Activated CD4-positive, alpha-beta memory T cell treated with anti-CD3 and anti-CD28 coated beads, Interleukin-2, amount 10 ng/mL, durations not matched to agents 7 days and 5 days (primary cell): Measurements from ENCODE around the gene TRIM13. TPM values are rescaled to one million over a fixed set of nuclear protein-coding genes. Genes with fewer than 3 reads are reported as not detected.
A peak's percentile ranks its signal among the peaks of the same experiment; 100 is the strongest.
"Not testable (repeated sequence)": the region's sequence is repeated elsewhere in the genome, so short reads cannot be mapped to it uniquely, and the experiment has no call there.

Source experiments
- CTCF ChIA-PET: fragments of 350-600 bp; sonication (Branson Sonifier 250); formaldehyde crosslinking; loops from one replicate; lab custom pipeline; 2021; ENCODE audit warnings: antibody characterized with exemption, inconsistent platforms; lab: Charles Lee
- POLR2A ChIA-PET: fragments of 350-600 bp; sonication (Branson Sonifier 250); formaldehyde crosslinking; loops from one replicate; lab custom pipeline; 2021; ENCODE audit warnings: antibody characterized with exemption; lab: Charles Lee
- DNase-seq: peaks from one replicate; pipeline ENCODE4 v3.0.0-alpha.2; 2020
- H3K27ac Mint-ChIP-seq: one replicate; pipeline ENCODE4 v1.8.0; 2021; ENCODE audit warnings: mild to moderate bottlenecking, mixed read lengths
- H3K27me3 Mint-ChIP-seq: one replicate; pipeline ENCODE4 v1.8.0; 2021; ENCODE audit warnings: mixed read lengths
- H3K36me3 Mint-ChIP-seq: one replicate; pipeline ENCODE4 v1.8.0; 2021; ENCODE audit warnings: low read depth, mixed read lengths
- H3K4me1 Mint-ChIP-seq: one replicate; pipeline ENCODE4 v1.8.0; 2021; ENCODE audit warnings: mixed read lengths
- H3K4me3 Mint-ChIP-seq: one replicate; pipeline ENCODE4 v1.8.0; 2021; ENCODE audit warnings: mild to moderate bottlenecking, mixed read lengths
- H3K9me3 Mint-ChIP-seq: one replicate; pipeline ENCODE4 v1.8.0; 2021; ENCODE audit warnings: mixed read lengths
- total RNA-seq, 2 experiments: library from RNA; stranded (reverse); gene quantifications; one replicate each; pipeline ENCODE4 v1.2.3, GENCODE V29; 2021

TRIM13 gene
- total RNA-seq, 2 experiments from 2014 or later: 13.2 to 17.4 TPM

DNA sequence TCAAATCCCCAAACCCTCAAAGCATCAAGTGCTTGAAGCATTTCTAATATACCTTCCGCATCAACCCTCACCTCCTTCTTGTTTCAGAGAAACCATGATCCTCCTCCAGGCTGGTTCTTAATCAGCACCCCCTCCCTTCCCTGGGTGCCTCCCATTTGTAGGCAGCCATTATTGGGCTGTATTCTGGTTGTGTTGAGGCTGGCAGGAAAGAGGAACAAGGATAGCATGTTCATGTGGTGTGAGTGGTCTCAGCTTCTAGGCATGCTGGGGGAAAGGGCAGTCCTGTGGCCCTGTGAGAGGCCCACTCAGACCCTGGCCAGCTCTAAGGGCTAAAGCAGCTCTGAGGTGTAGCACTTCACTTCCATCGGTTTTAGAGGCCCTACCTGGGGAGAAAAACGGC lies 18.9 kb upstream of the TRIM13 start:
- ChIA-PET POLR2A (interaction anchor here (0.7 to 2.7 kb wide), 2 partner anchors 151 to 934 kb away, joined by 3 to 7 read pairs; no protein-coding TSS in a partner anchor), CTCF (interaction anchor here (0.7 to 2.6 kb wide), 5 partner anchors 11 to 934 kb away, joined by 3 to 11 read pairs (median 4); no protein-coding TSS in a partner anchor)
- no peak for DNase-seq
- H3K27me3 Mint-ChIP-seq: no peaks in the 10 kb centered on the region
- no peak overlapping the region for H3K27ac Mint-ChIP-seq
- no peak overlapping the region for H3K4me3 Mint-ChIP-seq
- H3K9me3 Mint-ChIP-seq: no peaks in the 10 kb centered on the region
- H3K4me1 Mint-ChIP-seq: peaks cover 2% of the 10 kb centered on the region
- peaks cover 11% of the 10 kb centered on the region for H3K36me3 Mint-ChIP-seq

GRCh38 chr13:49980266-49980665 lies 16.6 kb upstream of the TRIM13 start:
- no peaks in the 10 kb centered on the region for H3K9me3 Mint-ChIP-seq
- peaks cover 2% of the 10 kb centered on the region for H3K4me1 Mint-ChIP-seq
- no peak for DNase-seq
- H3K27ac Mint-ChIP-seq: no peak overlapping the region
- ChIA-PET CTCF (no interaction called here), POLR2A (interaction anchor here (1.0 kb wide), 1 partner anchor 17 kb away, joined by 4 read pairs; the partner anchor contains the start of gene TRIM13)
- peaks cover 13% of the 10 kb centered on the region for H3K36me3 Mint-ChIP-seq
- H3K27me3 Mint-ChIP-seq: no peaks in the 10 kb centered on the region
- no peak overlapping the region for H3K4me3 Mint-ChIP-seq

DNA sequence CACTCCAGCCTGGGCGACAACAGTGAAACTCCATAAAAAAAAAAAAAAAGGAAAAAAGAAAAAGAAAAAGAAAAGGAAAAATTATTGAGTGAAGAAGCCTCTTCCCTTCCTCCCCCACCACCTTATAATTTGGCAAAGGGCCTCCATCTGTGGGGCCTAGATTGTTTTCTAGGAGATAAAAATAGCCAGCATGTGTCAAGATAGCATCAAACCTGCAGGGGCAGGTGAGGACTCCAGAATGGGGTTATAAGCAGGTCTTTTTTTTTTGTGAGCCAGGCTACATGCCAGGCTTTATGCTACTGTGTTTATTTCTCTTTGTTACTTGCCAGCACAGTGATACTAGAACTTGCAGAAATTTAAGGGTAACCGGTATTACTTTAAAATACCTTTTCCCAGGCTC lies 11.7 kb upstream of the TRIM13 start:
- Mint-ChIP-seq H3K27me3 (no peaks in the 10 kb centered on the region), H3K9me3 (no peaks in the 10 kb centered on the region), H3K36me3 (peaks cover 35% of the 10 kb centered on the region), H3K27ac (no peak overlapping the region), H3K4me1 (no peaks in the 10 kb centered on the region), H3K4me3 (no peak overlapping the region)
- CTCF ChIA-PET: interaction anchor here (1.0 kb wide), 1 partner anchor 8 kb away, joined by 3 read pairs; no protein-coding TSS in a partner anchor
- no peak for DNase-seq
- POLR2A ChIA-PET: interaction anchor here (1.4 kb wide), 1 partner anchor 12 kb away, joined by 4 read pairs; the partner anchor contains the start of gene TRIM13

DNA sequence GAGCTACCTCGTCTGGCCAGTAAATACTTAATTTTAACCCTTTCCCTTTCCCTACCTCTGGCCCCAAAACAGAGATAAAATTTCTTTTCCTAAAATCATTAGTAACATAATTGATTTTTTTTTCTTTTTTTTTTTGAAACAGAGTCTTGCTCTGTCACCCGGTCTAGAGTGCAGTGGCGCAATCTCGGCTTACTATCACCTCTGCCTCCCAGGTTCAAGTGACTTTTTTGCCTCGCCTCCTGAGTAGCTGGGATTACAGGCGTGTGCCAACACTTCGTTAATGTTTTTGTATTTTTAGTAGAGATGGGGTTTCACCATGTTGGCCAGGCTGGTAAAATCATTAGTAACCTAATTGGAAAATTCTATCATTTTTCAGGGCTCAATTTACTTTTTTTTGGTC lies 10.4 kb upstream of the TRIM13 start:
- no peak overlapping the region for H3K4me3 Mint-ChIP-seq
- H3K27me3 Mint-ChIP-seq: no peaks in the 10 kb centered on the region
- H3K27ac Mint-ChIP-seq: no peak overlapping the region
- peaks cover 37% of the 10 kb centered on the region for H3K36me3 Mint-ChIP-seq
- ChIA-PET CTCF (interaction anchor here (1.0 kb wide), 1 partner anchor 10 kb away, joined by 4 read pairs; no protein-coding TSS in a partner anchor), POLR2A (interaction anchor here (1.4 kb wide), 1 partner anchor 11 kb away, joined by 4 read pairs; the partner anchor contains the start of gene TRIM13)
- H3K4me1 Mint-ChIP-seq: no peaks in the 10 kb centered on the region
- no peak for DNase-seq
- no peaks in the 10 kb centered on the region for H3K9me3 Mint-ChIP-seq

GRCh38 chr13:49990612-49991011 lies 6.2 kb upstream of the TRIM13 start:
- DNase-seq, H3K4me1 Mint-ChIP-seq, H3K27ac Mint-ChIP-seq, POLR2A ChIA-PET, H3K4me3 Mint-ChIP-seq, H3K9me3 Mint-ChIP-seq, H3K27me3 Mint-ChIP-seq: not testable (repeated sequence)
- CTCF ChIA-PET: interaction anchor here (0.6 to 2.9 kb wide), 2 partner anchors 15 to 198 kb away, joined by 3 to 14 read pairs; no protein-coding TSS in a partner anchor
- peaks cover 36% of the 10 kb centered on the region for H3K36me3 Mint-ChIP-seq

GRCh38 chr13:49993111-49993510 lies 3.7 kb upstream of the TRIM13 start:
- Mint-ChIP-seq H3K9me3 (no peaks in the 10 kb centered on the region), H3K27me3 (no peaks in the 10 kb centered on the region), H3K36me3 (peaks cover 31% of the 10 kb centered on the region), H3K4me3 (no peak overlapping the region), H3K4me1 (peaks cover 8% of the 10 kb centered on the region), H3K27ac (no peak overlapping the region)
- ChIA-PET CTCF (no interaction called here), POLR2A (interaction anchor here (0.6 kb wide), 1 partner anchor 199 kb away, joined by 3 read pairs; no protein-coding TSS in a partner anchor)
- DNase-seq: no peak

DNA sequence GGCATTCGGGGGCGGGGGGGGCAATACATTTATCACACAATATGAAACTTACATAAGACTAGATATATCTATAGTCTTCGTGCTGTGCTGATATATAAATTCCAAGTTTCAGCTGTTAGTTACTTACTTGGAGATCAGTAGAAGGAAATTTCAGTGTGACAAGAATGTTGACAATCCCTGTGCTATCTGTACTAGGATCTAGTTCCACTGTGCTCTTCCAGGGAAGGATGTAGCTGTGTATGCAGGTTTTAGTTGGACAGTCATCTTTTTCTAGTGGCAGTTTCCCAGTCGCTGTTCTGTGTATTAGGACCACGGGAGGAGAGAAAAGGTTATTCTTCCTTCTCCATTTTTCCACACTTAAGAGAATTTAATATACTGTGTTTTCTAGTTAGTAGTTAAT lies 3.2 kb upstream of the TRIM13 start:
- Mint-ChIP-seq H3K9me3 (no peaks in the 10 kb centered on the region), H3K27ac (no peak overlapping the region), H3K4me1 (peaks cover 14% of the 10 kb centered on the region), H3K4me3 (no peak overlapping the region), H3K27me3 (no peaks in the 10 kb centered on the region), H3K36me3 (peaks cover 34% of the 10 kb centered on the region)
- ChIA-PET CTCF (no interaction called here), POLR2A (interaction anchor here (0.6 kb wide), 1 partner anchor 200 kb away, joined by 3 read pairs; no protein-coding TSS in a partner anchor)
- DNase-seq: no peak

DNA sequence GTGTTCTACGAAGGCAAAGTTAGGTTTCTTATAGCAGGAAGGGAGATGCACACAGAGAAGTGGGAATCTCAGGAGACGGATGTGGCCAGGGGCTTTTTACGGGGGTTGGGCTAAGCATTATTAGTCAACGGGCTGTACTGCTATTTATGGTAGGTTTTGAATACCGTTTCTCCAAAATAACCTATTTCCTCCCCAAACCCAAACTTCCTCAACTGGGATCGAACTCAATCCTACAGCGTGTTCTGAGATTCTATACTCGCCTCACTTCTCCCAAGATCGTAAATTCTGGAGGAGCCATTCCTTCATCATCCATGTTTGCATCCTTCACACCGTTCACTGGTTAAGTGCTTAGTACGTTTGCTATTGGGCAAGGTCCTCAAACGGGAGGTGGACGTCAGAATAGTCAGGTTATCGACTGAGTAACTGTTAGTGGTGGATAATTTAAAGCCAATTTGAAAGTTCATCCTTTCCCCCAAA lies 1.2 kb upstream of the TRIM13 start:
- POLR2A ChIA-PET: interaction anchor here (1.1 to 3.8 kb wide), 9 partner anchors 12 to 1074 kb away, joined by 3 to 136 read pairs (median 6); partner anchors contain the start of gene RNASEH2B
- H3K4me3 Mint-ChIP-seq: peak overlapping the region; percentile 69
- CTCF ChIA-PET: interaction anchor here (2.0 to 3.1 kb wide), 2 partner anchors 20 to 126 kb away, joined by 6 to 16 read pairs; no protein-coding TSS in a partner anchor
- H3K36me3 Mint-ChIP-seq: peaks cover 41% of the 10 kb centered on the region
- H3K27me3 Mint-ChIP-seq: no peaks in the 10 kb centered on the region
- H3K27ac Mint-ChIP-seq: peak overlapping the region; percentile 24
- H3K9me3 Mint-ChIP-seq: no peaks in the 10 kb centered on the region
- DNase-seq: no peak
- H3K4me1 Mint-ChIP-seq: peaks cover 29% of the 10 kb centered on the region

DNA sequence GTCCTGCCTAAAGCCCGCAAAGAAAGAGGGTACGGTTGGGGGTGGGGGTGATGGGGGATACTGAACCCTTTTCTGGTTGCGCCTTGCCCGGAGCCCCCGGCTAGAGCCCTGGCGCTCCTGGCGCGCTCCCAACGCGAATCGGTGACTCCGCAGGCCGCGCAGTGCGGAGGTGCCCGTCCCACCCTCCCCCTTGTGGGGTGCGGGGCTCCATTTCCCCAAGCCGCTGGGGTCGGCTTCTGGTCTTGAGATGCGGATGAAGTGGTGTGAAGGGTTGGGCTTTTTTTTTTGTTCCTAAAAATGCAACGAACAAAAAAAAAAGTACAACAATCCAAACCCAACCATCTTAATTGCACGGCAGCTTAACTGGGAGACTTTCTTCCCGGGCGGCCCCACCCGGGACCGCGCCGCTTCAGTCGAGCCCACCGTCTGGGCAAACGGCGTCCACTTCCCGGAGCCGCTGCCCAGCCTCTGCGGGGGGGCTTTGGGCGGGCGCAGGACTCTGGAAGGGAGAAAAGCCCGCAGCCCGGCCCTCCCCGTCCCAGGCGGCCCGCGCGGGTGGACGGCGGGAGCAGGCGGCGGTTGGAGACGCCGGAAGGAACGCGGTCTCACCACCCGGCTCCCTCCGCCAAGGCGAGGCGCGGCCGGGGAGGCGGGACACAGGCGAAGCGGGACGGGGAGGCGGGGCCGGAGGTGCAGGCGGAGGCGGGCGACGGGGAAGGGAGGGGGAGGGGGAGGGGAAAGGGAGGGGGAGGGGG lies 504 bp upstream of the TRIM13 start:
- ChIA-PET CTCF (interaction anchor here (1.0 to 3.5 kb wide), 19 partner anchors 13 to 1073 kb away, joined by 3 to 65 read pairs (median 7); partner anchors contain the start of gene SPRYD7), POLR2A (interaction anchor here (0.8 to 3.8 kb wide), 28 partner anchors 8 to 1073 kb away, joined by 3 to 136 read pairs (median 5); partner anchors contain the start of genes CDADC1, RNASEH2B and SPRYD7)
- H3K4me1 Mint-ChIP-seq: peaks cover 32% of the 10 kb centered on the region
- no peaks in the 10 kb centered on the region for H3K27me3 Mint-ChIP-seq
- peak overlapping the region; percentile 21 for H3K27ac Mint-ChIP-seq
- H3K36me3 Mint-ChIP-seq: peaks cover 42% of the 10 kb centered on the region
- no peaks in the 10 kb centered on the region for H3K9me3 Mint-ChIP-seq
- DNase-seq: peak; percentile 91
- peak overlapping the region; percentile 69 for H3K4me3 Mint-ChIP-seq

DNA sequence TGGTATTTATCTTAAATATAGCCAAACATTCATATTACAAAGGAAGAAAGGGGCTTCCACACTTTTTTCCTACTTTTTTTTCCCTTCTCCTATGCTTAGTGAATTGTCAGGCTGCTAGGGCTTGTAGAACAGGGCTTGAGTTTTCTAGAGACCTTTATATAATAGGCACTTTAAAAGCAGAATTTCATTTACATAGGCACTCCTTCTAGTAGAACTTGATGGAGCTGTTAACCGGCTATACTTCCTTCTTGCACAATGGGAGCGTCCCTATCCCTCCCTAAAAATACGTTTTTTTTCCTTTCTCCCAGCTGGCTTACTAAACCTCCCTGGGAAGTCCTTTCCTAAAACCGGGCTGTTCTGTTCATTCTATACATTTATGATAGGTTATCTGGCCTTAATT lies 1.1 kb downstream of the TRIM13 start:
- Mint-ChIP-seq H3K36me3 (peaks cover 35% of the 10 kb centered on the region), H3K9me3 (no peaks in the 10 kb centered on the region), H3K4me3 (peak overlapping the region; percentile 75), H3K27me3 (no peaks in the 10 kb centered on the region), H3K27ac (peak overlapping the region; percentile 85), H3K4me1 (peaks cover 37% of the 10 kb centered on the region)
- DNase-seq: no peak
- POLR2A ChIA-PET: interaction anchor here (0.6 to 3.8 kb wide), 37 partner anchors 8 to 1071 kb away, joined by 3 to 136 read pairs (median 4); partner anchors contain the start of genes KCNRG, RNASEH2B and SPRYD7
- CTCF ChIA-PET: interaction anchor here (0.7 to 3.5 kb wide), 37 partner anchors 9 to 1074 kb away, joined by 3 to 65 read pairs (median 4); partner anchors contain the start of genes CAB39L, SETDB2 and SPRYD7

DNA sequence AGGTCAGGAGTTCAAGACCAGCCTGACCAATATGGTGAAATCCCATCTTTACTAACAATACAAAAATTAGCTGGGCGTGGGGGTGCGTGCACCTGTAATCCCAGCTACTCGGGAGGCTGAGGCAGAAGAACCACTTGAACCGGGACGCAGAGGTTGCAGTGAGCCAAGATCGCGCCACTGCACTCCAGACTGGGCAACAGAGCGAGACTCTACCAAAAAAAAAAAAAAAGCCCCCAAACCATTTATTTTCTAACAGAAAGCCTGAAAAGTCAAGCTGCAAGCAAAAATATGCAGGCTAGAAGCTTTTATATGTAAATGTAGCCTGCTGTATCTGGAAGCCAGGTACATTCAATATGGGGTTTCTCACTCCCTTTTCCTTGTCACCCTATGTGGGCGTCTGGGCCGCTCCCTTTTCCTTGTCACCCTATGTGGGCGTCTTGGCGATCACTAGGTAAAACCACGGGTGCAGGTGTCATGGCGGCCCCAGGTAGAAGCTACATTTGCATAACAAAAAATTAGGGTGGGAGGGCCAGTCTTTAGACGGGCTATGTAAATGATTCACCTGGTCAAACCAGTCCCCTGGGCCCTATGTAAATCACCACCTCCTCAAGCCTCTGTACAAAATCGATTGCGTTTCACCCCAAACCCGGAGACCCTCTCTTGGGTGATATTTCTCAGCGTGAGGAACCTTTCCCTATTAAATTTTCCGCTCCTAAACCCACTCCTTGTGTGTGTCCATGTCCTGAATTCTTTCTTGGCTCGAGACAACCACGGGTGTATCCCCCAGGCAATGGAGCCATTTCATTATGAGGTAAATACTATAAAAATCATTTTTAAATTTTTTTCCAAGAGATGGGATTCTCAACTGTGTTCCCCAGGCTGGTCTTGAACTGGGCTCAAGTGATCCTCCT lies 2.1 kb downstream of the TRIM13 start:
- no peaks in the 10 kb centered on the region for H3K27me3 Mint-ChIP-seq
- DNase-seq: no peak
- H3K36me3 Mint-ChIP-seq: peaks cover 38% of the 10 kb centered on the region
- no peak overlapping the region for H3K27ac Mint-ChIP-seq
- peak overlapping the region; percentile 75 for H3K4me3 Mint-ChIP-seq
- no peaks in the 10 kb centered on the region for H3K9me3 Mint-ChIP-seq
- CTCF ChIA-PET: interaction anchor here (0.9 to 3.5 kb wide), 11 partner anchors 9 to 128 kb away, joined by 3 to 65 read pairs (median 5); partner anchors contain the start of gene SPRYD7
- POLR2A ChIA-PET: interaction anchor here (1.1 to 3.8 kb wide), 11 partner anchors 12 to 912 kb away, joined by 3 to 136 read pairs (median 15); partner anchors contain the start of genes KCNRG, RNASEH2B and SPRYD7
- H3K4me1 Mint-ChIP-seq: peaks cover 37% of the 10 kb centered on the region

DNA sequence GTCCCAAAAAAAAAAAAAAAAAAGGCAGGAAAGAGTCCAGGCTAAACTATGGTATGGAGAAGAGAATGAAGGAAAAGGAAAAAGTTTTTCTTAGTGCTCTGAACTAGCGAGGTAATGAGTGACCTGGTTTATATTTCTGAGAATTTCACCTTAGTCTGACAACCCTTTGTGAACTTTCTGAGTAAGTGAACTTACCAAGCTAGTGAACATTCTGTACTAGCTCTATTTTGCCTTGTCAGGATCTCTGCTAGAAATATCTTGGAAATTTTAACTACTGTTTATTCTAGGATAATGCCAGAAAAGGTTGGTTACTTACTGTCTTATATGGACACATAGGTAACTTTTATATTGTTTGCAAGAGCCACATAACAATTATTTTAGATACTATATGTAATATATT lies 4.4 kb downstream of the TRIM13 start:
- ChIA-PET POLR2A (no interaction called here), CTCF (no interaction called here)
- peaks cover 52% of the 10 kb centered on the region for H3K36me3 Mint-ChIP-seq

More for the DNA sequence above, 4.4 kb downstream of the TRIM13 start:
- Mint-ChIP-seq H3K4me3 (no peak overlapping the region), H3K9me3 (no peaks in the 10 kb centered on the region), H3K27ac (no peak overlapping the region), H3K4me1 (peaks cover 36% of the 10 kb centered on the region), H3K27me3 (no peaks in the 10 kb centered on the region)
- DNase-seq: no peak
